ENCODE measurements around the gene MKKS.

MKKS gene

DNA sequence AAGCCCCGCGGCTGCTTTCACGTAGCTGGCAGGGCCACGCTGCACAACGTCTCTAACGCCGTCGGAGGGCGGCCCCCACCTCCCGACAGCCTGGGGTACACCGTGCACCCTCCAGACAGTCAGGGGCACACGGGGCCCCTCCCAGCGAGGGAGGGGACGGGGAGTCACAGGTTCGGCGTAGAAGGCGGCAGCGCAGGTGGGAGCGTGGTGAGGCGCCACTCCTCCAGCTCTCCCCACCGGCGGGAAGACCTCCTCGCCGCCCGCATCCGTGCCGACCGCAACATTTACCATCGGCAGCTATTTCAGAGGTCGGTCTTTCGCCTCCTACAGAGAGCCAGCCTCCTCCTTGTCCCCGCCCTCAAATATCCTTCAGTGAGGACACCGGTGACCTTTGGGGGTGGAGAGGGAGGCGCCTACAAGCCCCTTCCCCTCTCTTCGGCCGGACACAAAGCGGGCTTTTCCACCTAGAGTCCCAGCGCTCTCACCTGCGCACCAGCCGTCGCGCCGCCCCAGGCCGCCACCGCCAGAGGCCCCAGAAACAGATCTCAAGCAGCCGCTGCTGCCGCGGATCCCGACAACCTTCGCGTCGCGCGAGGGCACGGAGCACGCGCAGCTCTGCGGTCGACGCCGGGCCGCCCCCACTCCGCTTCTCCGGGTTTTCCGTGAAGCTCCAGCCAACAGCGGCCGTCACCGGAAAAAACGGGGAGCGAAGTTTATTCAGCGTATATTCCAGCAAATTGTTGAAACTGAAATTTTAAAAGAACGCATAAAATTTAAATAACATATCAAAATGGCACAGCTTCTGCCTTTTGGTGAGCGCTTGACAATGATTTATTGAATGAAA is at the start of gene MKKS:
MKKS (minus strand) TSS at position 600 of the 844 bp plus-strand sequence. CDS start 20,708 bp downstream, outside the sequence.
- peak; percentile 87 for DNase-seq (ENCODE audit: low read depth)
- H3K4me3 ChIP-seq (ENCODE audit: control insufficient read depth, low read depth, low read length) = peak within 1 kb of the TSS; percentile 86
- TF ChIP-seq, protein P1, sequence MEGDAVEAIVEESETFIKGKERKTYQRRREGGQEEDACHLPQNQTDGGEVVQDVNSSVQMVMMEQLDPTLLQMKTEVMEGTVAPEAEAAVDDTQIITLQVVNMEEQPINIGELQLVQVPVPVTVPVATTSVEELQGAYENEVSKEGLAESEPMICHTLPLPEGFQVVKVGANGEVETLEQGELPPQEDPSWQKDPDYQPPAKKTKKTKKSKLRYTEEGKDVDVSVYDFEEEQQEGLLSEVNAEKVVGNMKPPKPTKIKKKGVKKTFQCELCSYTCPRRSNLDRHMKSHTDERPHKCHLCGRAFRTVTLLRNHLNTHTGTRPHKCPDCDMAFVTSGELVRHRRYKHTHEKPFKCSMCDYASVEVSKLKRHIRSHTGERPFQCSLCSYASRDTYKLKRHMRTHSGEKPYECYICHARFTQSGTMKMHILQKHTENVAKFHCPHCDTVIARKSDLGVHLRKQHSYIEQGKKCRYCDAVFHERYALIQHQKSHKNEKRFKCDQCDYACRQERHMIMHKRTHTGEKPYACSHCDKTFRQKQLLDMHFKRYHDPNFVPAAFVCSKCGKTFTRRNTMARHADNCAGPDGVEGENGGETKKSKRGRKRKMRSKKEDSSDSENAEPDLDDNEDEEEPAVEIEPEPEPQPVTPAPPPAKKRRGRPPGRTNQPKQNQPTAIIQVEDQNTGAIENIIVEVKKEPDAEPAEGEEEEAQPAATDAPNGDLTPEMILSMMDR (conservative IDR thresholded peaks at IDR 0.05; ENCODE audit: control insufficient read depth, insufficient read depth, low read depth, low read length) = no peak

DNA sequence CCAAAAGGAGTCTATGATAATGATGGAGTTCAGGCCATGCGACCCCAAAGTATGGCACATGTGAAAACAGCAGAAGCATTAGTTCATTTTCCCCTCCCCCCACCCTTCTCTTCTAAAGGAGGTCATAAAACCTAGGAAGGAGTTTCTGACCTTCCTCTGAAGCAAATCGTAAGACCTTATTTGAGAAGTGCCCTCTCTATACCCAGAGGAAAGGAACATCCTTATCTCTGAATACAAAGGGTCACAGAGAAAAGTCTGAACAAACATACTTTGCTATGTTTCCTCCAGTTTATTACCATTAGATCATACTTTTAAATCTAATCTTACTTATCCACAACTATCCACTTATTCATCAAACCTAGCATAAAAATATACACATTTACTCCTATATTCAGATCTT is 49.7 kb upstream of the MKKS start:
- no peak for DNase-seq (ENCODE audit: low read depth)
- H3K4me3 ChIP-seq (ENCODE audit: control insufficient read depth, low read depth, low read length) = no peak overlapping the region
- TF ChIP-seq, protein P1 (conservative IDR thresholded peaks at IDR 0.05; ENCODE audit: control insufficient read depth, insufficient read depth, low read depth, low read length) = no peak

DNA sequence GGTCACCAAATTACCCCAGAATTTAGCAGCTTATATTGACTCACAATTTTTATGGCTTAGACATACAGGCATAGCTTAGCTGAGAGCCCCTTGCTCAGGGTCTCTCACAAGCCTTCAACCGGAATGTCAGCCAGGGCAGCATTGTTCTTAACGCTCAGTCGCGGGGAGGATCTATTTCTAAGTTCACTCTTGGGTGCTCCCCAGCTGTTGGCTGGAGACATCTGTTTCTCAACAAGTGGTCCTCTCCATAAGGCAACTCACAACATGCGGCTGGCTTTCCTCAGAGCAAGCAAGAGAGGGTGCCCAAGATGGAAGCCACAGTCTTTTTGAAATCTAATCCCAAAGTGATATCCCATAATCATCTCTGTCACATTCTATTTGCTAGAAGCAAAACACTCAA is 47.7 kb upstream of the MKKS start:
- TF ChIP-seq, protein P1 (conservative IDR thresholded peaks at IDR 0.05; ENCODE audit: control insufficient read depth, insufficient read depth, low read depth, low read length) = no peak
- no peak overlapping the region for H3K4me3 ChIP-seq (ENCODE audit: control insufficient read depth, low read depth, low read length)
- no peak for DNase-seq (ENCODE audit: low read depth)

DNA sequence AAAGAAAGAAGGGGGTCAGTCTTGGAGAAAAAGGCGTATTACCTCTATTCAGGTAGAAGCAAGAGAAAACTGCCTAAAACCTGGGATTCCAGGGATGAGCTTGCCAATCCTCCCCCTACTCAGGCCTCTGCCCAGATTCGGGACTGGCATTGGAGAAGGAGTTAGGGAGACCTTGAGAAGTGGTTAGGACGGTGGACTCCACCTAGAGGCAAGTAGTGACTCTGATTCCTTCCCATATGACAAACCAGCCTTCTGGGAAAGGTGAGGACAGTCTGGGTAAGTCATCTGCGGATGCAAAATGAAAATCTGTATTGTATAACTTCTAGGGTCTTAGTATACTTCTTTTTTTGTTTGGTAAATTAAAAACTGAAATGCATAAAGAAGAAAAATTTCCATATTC is 44.9 kb upstream of the MKKS start:
- DNase-seq (ENCODE audit: low read depth) = no peak
- H3K4me3 ChIP-seq (ENCODE audit: control insufficient read depth, low read depth, low read length) = no peak overlapping the region
- TF ChIP-seq, protein P1 (conservative IDR thresholded peaks at IDR 0.05; ENCODE audit: control insufficient read depth, insufficient read depth, low read depth, low read length) = no peak

DNA sequence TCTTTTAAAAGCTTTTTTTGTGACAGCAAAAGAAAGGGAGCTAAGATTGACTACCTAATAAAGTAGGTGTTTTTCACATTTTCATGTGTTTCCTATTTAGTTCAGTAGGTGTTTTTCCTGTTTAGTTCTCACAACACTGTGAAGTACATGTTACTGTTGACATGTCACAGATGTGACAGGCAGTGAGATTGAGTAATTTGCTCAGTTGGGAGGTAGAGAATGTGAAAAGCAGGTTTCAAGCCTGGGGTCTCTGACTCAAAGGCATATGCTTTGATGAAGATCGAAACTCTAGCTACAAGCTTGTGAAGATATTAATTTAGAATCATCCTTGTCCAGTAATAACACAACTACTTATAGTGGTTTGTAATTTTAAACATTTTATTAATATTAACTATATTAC is 44.2 kb upstream of the MKKS start:
- H3K4me3 ChIP-seq (ENCODE audit: control insufficient read depth, low read depth, low read length) = no peak overlapping the region
- TF ChIP-seq, protein P1 (conservative IDR thresholded peaks at IDR 0.05; ENCODE audit: control insufficient read depth, insufficient read depth, low read depth, low read length) = no peak
- no peak for DNase-seq (ENCODE audit: low read depth)

DNA sequence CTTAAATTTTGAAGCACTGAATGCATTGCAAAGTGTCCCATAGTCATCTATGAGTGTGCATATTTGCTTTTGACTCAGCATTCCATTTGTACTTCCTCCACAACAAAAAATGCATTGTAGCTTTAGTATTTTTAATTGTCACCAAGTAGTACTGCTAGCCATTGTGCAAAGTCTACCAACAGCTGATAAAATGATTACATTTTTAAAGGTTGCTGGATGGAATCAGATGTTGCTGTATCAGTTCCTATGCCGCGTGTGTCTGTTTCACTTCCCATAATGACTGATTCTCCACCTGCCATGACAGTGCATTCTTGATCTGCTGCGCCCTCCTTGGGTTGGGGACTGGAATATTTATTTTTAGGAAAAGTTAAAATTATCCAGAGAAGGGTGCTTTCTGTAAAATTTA is 42.3 kb upstream of the MKKS start:
- no peak overlapping the region for H3K4me3 ChIP-seq (ENCODE audit: control insufficient read depth, low read depth, low read length)
- DNase-seq (ENCODE audit: low read depth) = peak; percentile 16
- TF ChIP-seq, protein P1 (conservative IDR thresholded peaks at IDR 0.05; ENCODE audit: control insufficient read depth, insufficient read depth, low read depth, low read length) = no peak
